K562 (cell line): ENCODE data around the gene GFOD1. TPM values are rescaled to one million over a fixed set of nuclear protein-coding genes. Genes with fewer than 3 reads are reported as not detected.

Experiments
- ASH1L ChIP-seq: fragments of 450-650 bp; IDR thresholded peaks from 2 replicates; pipeline ENCODE4 v1.6.1; 2018; ENCODE audit warnings: borderline replicate concordance, mild to moderate bottlenecking, low read depth; ENCODE audit not compliant: partially characterized antibody
- BDP1 ChIP-seq: IDR thresholded peaks from 3 replicates; pipeline ENCODE4 v1.6.1; 2011; ENCODE audit not compliant: insufficient read length, insufficient read depth
- NCOA6 ChIP-seq: fragments of 450-650 bp; IDR thresholded peaks from 2 replicates; pipeline ENCODE4 v1.6.1; 2017; ENCODE audit warnings: mild to moderate bottlenecking
- PHTF2 ChIP-seq: fragments of 250-450 bp; sonication (Bioruptor Pico); IDR thresholded peaks from 2 replicates; pipeline ENCODE4 v1.5.0; 2021; ENCODE audit warnings: mild to moderate bottlenecking
- SMAD2 ChIP-seq: fragments of 150-350 bp; IDR thresholded peaks from 2 replicates; pipeline ENCODE4 v1.6.1; 2014; ENCODE audit warnings: low read depth, mild to moderate bottlenecking, low read length
- SMARCB1 ChIP-seq: IDR thresholded peaks from 2 replicates; pipeline ENCODE4 v1.6.1; 2011; ENCODE audit warnings: improper control_type of control experiment, low read depth; ENCODE audit not compliant: insufficient read length
- TAL1 ChIP-seq: fragments of 450-650 bp; IDR thresholded peaks from 2 replicates; pipeline ENCODE4 v1.6.1; 2016; ENCODE audit warnings: mild to moderate bottlenecking
- ZNF445 ChIP-seq: fragments of 250-450 bp; sonication (Bioruptor Pico); IDR thresholded peaks from 2 replicates; pipeline ENCODE4 v1.4.0; 2020; ENCODE audit warnings: low read depth, mild to moderate bottlenecking, moderate library complexity
- polyA plus RNA-seq, 8 experiments: library from polyadenylated mRNA; depleted of rRNA in 4 of 8; stranded (reverse) in 5 of 8; unstranded in 3 of 8; fragments of >200 nt; fragmentation: Nextera tagmentation in 2 of 8; fragmentation: Illumina TruSeq in 1 of 8; extraction: Ambion mirVana in 2 of 8; extraction: Trizol in 1 of 8; gene quantifications; 2 replicates each; pipeline versions ENCODE4 v1.2.1 to v1.2.3, GENCODE V29; 2011 to 2014; ENCODE audit warnings: inconsistent platforms in 1 of 8, missing spikeins in 1 of 8
- total RNA-seq, 7 experiments: library from RNA; depleted of rRNA in 6 of 7; stranded (reverse); fragments of >200 nt in 6 of 7; fragmentation: Illumina TruSeq in 2 of 7; extraction: Trizol in 2 of 7; gene quantifications; 2 replicates each; pipeline versions ENCODE4 v1.2.1 to v1.2.3, GENCODE V29; 2011 to 2021; ENCODE audit warnings: low replicate concordance in 1 of 7
- TF ChIP-seq, protein P1 (sequence below): fragments of 250-450 bp; sonication (Bioruptor Pico); IDR thresholded peaks from 2 replicates; pipeline ENCODE4 v1.8.0; 2022; ENCODE audit warnings: inconsistent platforms, mild to moderate bottlenecking, moderate library complexity, borderline replicate concordance
- TF ChIP-seq, protein P2 (sequence below): IDR thresholded peaks from 2 replicates; pipeline ENCODE4 v1.6.1; 2012; ENCODE audit warnings: low read depth, low read length, improper control_type of control experiment, borderline replicate concordance

Gene GFOD1
- total and polyA plus RNA-seq, 9 of the 15 experiments (the other 6 are each of a cell fraction or from before 2014, with no cell fraction given), result 3.8 to 12.0 (median 8.2) TPM

DNA sequence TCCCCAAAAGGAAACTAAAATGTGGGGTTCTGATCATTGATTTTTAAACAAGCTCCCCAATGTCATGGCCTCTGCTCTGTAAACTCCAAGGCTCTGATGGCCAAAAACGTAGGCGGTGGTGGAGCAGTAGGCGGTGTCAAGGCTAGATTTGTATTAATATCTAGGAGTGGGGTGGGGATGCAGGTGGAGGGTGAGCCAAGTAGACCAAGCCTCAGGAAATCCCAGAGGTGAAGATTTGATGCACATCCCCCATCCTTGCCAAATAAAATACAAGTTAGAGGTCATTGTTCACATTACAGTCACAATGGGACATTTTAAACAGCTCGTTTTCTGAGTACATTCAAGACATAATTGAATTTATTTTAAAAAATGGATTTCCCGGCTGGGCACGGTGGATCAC, 128.1 kb downstream of the GFOD1 start (continued):
- TF ChIP-seq TAL1, result no peak
- no peak for TF ChIP-seq SMARCB1
- TF ChIP-seq ASH1L, result no peak
- TF ChIP-seq, protein P1, sequence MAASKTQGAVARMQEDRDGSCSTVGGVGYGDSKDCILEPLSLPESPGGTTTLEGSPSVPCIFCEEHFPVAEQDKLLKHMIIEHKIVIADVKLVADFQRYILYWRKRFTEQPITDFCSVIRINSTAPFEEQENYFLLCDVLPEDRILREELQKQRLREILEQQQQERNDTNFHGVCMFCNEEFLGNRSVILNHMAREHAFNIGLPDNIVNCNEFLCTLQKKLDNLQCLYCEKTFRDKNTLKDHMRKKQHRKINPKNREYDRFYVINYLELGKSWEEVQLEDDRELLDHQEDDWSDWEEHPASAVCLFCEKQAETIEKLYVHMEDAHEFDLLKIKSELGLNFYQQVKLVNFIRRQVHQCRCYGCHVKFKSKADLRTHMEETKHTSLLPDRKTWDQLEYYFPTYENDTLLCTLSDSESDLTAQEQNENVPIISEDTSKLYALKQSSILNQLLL (CRISPR knock-in tag), result no peak
- TF ChIP-seq, protein P2, sequence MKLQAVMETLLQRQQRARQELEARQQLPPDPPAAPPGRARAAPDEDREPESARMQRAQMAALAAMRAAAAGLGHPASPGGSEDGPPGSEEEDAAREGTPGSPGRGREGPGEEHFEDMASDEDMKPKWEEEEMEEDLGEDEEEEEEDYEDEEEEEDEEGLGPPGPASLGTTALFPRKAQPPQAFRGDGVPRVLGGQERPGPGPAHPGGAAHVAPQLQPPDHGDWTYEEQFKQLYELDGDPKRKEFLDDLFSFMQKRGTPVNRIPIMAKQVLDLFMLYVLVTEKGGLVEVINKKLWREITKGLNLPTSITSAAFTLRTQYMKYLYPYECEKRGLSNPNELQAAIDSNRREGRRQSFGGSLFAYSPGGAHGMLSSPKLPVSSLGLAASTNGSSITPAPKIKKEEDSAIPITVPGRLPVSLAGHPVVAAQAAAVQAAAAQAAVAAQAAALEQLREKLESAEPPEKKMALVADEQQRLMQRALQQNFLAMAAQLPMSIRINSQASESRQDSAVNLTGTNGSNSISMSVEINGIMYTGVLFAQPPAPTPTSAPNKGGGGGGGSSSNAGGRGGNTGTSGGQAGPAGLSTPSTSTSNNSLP, result no peak
- no peak for TF ChIP-seq SMAD2
- no peak for TF ChIP-seq ZNF445 (CRISPR knock-in tag)
- TF ChIP-seq BDP1, result no peak
- TF ChIP-seq NCOA6, result no peak
- TF ChIP-seq PHTF2 (CRISPR knock-in tag), result no peak
- TF ChIP-seq, all 486 proteins: peak for 0
